ENCODE data around the gene PSMC5.

DNA sequence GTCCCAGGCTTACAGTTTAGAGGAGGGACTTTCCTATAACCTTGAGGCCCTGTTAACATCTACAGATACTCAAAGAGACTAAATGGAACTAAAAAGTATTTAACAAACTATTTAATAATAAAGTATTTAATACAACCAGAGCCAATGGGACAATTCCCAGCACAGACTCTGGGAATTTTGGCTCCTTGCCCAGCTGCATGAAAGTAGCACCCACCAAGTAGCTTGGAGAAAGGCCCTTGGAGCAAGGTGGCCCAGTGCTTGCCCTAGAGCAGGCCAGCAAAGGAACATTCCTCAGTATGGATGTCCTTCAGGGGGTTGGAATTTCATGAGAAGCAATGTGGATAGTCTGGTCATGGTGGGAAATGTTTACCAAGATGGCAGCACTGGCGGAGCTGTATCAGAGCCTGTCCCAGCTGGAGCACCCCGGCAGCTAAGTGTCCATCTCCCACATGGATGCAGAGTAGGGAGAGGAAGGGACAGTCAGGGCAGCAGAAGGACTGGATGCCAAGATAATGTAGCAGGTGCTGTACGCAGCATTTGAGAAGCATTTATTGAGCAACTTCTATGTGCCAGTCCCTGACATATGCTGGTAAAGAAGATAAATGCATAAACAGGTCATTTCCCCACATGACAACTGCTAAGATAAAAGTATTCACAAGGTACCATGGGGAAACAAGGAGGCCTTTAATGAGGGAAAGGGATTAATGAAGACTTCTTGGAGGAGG, 20.5 kb downstream of the PSMC5 start:
- TF ChIP-seq, protein P1, sequence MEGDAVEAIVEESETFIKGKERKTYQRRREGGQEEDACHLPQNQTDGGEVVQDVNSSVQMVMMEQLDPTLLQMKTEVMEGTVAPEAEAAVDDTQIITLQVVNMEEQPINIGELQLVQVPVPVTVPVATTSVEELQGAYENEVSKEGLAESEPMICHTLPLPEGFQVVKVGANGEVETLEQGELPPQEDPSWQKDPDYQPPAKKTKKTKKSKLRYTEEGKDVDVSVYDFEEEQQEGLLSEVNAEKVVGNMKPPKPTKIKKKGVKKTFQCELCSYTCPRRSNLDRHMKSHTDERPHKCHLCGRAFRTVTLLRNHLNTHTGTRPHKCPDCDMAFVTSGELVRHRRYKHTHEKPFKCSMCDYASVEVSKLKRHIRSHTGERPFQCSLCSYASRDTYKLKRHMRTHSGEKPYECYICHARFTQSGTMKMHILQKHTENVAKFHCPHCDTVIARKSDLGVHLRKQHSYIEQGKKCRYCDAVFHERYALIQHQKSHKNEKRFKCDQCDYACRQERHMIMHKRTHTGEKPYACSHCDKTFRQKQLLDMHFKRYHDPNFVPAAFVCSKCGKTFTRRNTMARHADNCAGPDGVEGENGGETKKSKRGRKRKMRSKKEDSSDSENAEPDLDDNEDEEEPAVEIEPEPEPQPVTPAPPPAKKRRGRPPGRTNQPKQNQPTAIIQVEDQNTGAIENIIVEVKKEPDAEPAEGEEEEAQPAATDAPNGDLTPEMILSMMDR (IDR thresholded peaks at IDR 0.05) = no peak
- no peak for TF ChIP-seq EP300 (IDR thresholded peaks at IDR 0.05; ENCODE audit: low read depth)
- TF ChIP-seq POLR2A (IDR thresholded peaks at IDR 0.05) = no peak
